ENCODE measurements around the gene TTC28. TPM values are rescaled to one million over a fixed set of nuclear protein-coding genes. Genes with fewer than 3 reads are reported as not detected.
A peak's percentile ranks its signal among the peaks of the same experiment; 100 is the strongest.

The TTC28 gene
- total RNA-seq, 1 experiment from 2014 or later, result 0.12 TPM

- Histone ChIP-seq H3K9ac (ENCODE audit: low read length) (no peak overlapping the region), H2AFZ (ENCODE audit: low read depth, low read length, poor library complexity, severe bottlenecking) (no peak overlapping the region), H4K20me1 (ENCODE audit: insufficient read depth) (no peaks in the 10 kb centered on the region), H3K4me2 (ENCODE audit: low read length) (peak overlapping the region; percentile 47; the same call in 1 of the 2 replicates), H3K27me3 (ENCODE audit: insufficient read depth, low read length) (no peaks in the 10 kb centered on the region), H3K4me3 (replicated peaks in 1 of 2; ENCODE audit: low read depth in 1 of 2, low read length in 2 of 2) (no peak overlapping the region), H3K36me3 (ENCODE audit: control insufficient read depth in 1 of 2, insufficient read depth in 2 of 2, low read length in 2 of 2) (no peaks in the 10 kb centered on the region), H3K79me2 (ENCODE audit: insufficient read depth, low read length) (no peaks in the 10 kb centered on the region), H3K9me3 (ENCODE audit: control insufficient read depth in 1 of 2, insufficient read depth in 1 of 2, low read depth in 1 of 2, low read length in 2 of 2) (no peaks in the 10 kb centered on the region), H3K4me1 (ENCODE audit: control insufficient read depth in 1 of 2, insufficient read depth in 2 of 2, low read length in 2 of 2) (peaks cover 18% of the 10 kb centered on the region in 2 experiments), H3K27ac (ENCODE audit: low read depth, low read length) (peak overlapping the region; percentile 47; the same call in 1 of the 2 replicates), H3K9me2 (ENCODE audit: insufficient read depth) (no peaks in the 10 kb centered on the region)
- ChIA-PET CTCF (no interaction called here), POLR2A (no interaction called here), RAD21 (ENCODE audit: low non-redundant PET in 1 of 2, low total read pairs in 2 of 2, uncharacterized antibody in 2 of 2, unreplicated experiment in 2 of 2) (no interaction called here)
- TF ChIP-seq POLR2AphosphoS5 (IDR thresholded peaks at IDR 0.05; ENCODE audit: low read depth, low read length), result no peak
- TF ChIP-seq SRF (IDR thresholded peaks at IDR 0.05; ENCODE audit: low read depth), result no peak
- no peak for TF ChIP-seq ZFX (IDR thresholded peaks at IDR 0.05)
- TF ChIP-seq, protein P1, sequence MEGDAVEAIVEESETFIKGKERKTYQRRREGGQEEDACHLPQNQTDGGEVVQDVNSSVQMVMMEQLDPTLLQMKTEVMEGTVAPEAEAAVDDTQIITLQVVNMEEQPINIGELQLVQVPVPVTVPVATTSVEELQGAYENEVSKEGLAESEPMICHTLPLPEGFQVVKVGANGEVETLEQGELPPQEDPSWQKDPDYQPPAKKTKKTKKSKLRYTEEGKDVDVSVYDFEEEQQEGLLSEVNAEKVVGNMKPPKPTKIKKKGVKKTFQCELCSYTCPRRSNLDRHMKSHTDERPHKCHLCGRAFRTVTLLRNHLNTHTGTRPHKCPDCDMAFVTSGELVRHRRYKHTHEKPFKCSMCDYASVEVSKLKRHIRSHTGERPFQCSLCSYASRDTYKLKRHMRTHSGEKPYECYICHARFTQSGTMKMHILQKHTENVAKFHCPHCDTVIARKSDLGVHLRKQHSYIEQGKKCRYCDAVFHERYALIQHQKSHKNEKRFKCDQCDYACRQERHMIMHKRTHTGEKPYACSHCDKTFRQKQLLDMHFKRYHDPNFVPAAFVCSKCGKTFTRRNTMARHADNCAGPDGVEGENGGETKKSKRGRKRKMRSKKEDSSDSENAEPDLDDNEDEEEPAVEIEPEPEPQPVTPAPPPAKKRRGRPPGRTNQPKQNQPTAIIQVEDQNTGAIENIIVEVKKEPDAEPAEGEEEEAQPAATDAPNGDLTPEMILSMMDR (IDR thresholded peaks at IDR 0.05 in 2 of 3, conservative IDR thresholded peaks at IDR 0.05 in 1 of 3; ENCODE audit: borderline replicate concordance in 1 of 3, insufficient read depth in 1 of 3, low read depth in 2 of 3, low read length in 2 of 3), result no peak
- TF ChIP-seq JUND (IDR thresholded peaks at IDR 0.05), result no peak
- no peak for TF ChIP-seq ZNF274 (IDR thresholded peaks at IDR 0.05; ENCODE audit: low read depth, low read length)
- TF ChIP-seq POLR2A (IDR thresholded peaks at IDR 0.05; ENCODE audit: borderline replicate concordance, extremely low read depth, insufficient read depth, insufficient read length), result no peak
- no peak for TF ChIP-seq SP1 (IDR thresholded peaks at IDR 0.05; ENCODE audit: low read depth)
- TF ChIP-seq SIN3A (IDR thresholded peaks at IDR 0.05; ENCODE audit: low read depth), result no peak
- no peak for TF ChIP-seq EZH2phosphoT487 (IDR thresholded peaks at IDR 0.05; ENCODE audit: borderline replicate concordance)
- no peak for TF ChIP-seq CEBPB (IDR thresholded peaks at IDR 0.05; ENCODE audit: low read depth)
- TF ChIP-seq ELF1 (IDR thresholded peaks at IDR 0.05; ENCODE audit: borderline replicate concordance, low read depth), result no peak
- TF ChIP-seq TCF7L2 (IDR thresholded peaks at IDR 0.05; ENCODE audit: borderline replicate concordance, extremely low read depth, insufficient read depth, insufficient read length), result no peak
- no TSS peak for BruUV-seq (replicated peaks)
- ATAC-seq (no peak), DNase-seq (ENCODE audit: low read depth, low spot score) (no peak)
- intact Hi-C loops (cut with micrococcal nuclease), result no loop called here
Observed at GRCh38 chr22:27952779-27953178, 726.9 kb downstream of the TTC28 start.
